ENCODE results near the gene SKAP1. TPM values are rescaled to one million over a fixed set of nuclear protein-coding genes. Genes with fewer than 3 reads are reported as not detected.

SKAP1 gene
- total and polyA plus RNA-seq, 2 of the 13 experiments (the other 11 are each of a cell fraction or from before 2014, with no cell fraction given) = 0.21 TPM; not detected in 1

DNA sequence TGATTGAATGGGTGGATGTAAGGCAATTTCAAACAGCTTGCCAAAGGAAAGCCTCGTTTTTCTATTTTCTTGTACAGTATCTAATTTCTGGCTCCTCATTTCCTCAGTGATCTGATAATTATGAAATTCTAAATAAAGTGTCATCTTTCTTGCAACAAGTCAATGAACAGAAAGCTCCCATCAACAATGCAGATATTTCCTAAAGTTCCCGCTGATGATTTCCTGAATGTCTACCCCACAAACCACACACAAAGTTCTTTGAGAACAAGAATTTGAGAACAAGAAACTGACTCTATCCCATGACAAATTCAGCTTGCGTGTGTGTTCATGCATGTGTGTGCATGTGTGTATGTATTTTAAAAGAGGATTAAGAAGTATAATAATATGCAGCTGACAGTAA is 35.2 kb downstream of the SKAP1 start (continued):
- TF ChIP-seq, protein P1, sequence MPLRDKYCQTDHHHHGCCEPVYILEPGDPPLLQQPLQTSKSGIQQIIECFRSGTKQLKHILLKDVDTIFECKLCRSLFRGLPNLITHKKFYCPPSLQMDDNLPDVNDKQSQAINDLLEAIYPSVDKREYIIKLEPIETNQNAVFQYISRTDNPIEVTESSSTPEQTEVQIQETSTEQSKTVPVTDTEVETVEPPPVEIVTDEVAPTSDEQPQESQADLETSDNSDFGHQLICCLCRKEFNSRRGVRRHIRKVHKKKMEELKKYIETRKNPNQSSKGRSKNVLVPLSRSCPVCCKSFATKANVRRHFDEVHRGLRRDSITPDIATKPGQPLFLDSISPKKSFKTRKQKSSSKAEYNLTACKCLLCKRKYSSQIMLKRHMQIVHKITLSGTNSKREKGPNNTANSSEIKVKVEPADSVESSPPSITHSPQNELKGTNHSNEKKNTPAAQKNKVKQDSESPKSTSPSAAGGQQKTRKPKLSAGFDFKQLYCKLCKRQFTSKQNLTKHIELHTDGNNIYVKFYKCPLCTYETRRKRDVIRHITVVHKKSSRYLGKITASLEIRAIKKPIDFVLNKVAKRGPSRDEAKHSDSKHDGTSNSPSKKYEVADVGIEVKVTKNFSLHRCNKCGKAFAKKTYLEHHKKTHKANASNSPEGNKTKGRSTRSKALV (CRISPR knock-in tag; IDR thresholded peaks at IDR 0.05) = no peak

DNA sequence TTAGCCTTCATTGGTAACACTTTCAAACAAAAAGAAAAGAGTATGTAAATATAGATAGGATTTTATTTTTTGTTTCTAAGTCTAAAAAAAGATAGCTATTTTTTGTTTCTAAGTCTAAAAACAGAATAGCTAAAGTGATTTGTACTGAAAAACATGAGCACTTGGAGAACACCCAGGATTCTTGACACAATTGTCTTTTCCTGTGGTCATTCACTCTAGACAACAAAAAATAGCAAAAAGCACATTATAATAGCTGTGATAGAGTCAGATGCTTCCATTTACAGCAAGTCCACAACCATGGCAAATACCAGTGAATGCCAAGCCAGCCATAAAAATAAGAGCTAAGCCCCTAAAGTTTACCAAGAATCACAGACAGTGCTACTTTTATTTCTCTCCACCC is 36.7 kb downstream of the SKAP1 start:
- no TSS peak for BruUV-seq (replicated peaks)
- H4K20me1 ChIP-seq (ENCODE audit: insufficient read depth, low read length) = no peaks in the 10 kb centered on the region
- H3K4me3 ChIP-seq (replicated peaks in 1 of 3; ENCODE audit: insufficient read depth in 1 of 3, low read depth in 2 of 3, low read length in 3 of 3) = no peak overlapping the region
- H2AFZ ChIP-seq (ENCODE audit: low read length) = no peak overlapping the region
- H3K27me3 ChIP-seq (ENCODE audit: control insufficient read depth in 1 of 2, insufficient read depth in 2 of 2, low read length in 2 of 2) = peaks cover 0 to 17% of the 10 kb centered on the region in 2 experiments; a peak in 2 of 5 replicates
- H3K9me3 ChIP-seq (ENCODE audit: low read length) = no peaks in the 10 kb centered on the region
- H3K4me2 ChIP-seq (ENCODE audit: low read depth, low read length) = no peak overlapping the region
- DNase-seq (ENCODE audit: low spot score) = no peak
- POLR2A ChIA-PET = no interaction called here
- TF ChIP-seq PRPF4 (IDR thresholded peaks at IDR 0.05; ENCODE audit: low read depth, low read length, poor library complexity, severe bottlenecking) (no peak), ZNF530 (CRISPR knock-in tag; IDR thresholded peaks at IDR 0.05; ENCODE audit: low read depth) (no peak), ZNF557 (CRISPR knock-in tag; IDR thresholded peaks at IDR 0.05) (no peak), ETV5 (CRISPR knock-in tag; IDR thresholded peaks at IDR 0.05; ENCODE audit: borderline replicate concordance) (no peak), NCOR1 (IDR thresholded peaks at IDR 0.05; ENCODE audit: borderline replicate concordance, low read length) (no peak), KMT2B (CRISPR knock-in tag; IDR thresholded peaks at IDR 0.05) (no peak)
- TF ChIP-seq, protein P2, sequence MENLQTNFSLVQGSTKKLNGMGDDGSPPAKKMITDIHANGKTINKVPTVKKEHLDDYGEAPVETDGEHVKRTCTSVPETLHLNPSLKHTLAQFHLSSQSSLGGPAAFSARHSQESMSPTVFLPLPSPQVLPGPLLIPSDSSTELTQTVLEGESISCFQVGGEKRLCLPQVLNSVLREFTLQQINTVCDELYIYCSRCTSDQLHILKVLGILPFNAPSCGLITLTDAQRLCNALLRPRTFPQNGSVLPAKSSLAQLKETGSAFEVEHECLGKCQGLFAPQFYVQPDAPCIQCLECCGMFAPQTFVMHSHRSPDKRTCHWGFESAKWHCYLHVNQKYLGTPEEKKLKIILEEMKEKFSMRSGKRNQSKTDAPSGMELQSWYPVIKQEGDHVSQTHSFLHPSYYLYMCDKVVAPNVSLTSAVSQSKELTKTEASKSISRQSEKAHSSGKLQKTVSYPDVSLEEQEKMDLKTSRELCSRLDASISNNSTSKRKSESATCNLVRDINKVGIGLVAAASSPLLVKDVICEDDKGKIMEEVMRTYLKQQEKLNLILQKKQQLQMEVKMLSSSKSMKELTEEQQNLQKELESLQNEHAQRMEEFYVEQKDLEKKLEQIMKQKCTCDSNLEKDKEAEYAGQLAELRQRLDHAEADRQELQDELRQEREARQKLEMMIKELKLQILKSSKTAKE (CRISPR knock-in tag; IDR thresholded peaks at IDR 0.05; ENCODE audit: borderline replicate concordance) = no peak
- TF ChIP-seq, protein P3, sequence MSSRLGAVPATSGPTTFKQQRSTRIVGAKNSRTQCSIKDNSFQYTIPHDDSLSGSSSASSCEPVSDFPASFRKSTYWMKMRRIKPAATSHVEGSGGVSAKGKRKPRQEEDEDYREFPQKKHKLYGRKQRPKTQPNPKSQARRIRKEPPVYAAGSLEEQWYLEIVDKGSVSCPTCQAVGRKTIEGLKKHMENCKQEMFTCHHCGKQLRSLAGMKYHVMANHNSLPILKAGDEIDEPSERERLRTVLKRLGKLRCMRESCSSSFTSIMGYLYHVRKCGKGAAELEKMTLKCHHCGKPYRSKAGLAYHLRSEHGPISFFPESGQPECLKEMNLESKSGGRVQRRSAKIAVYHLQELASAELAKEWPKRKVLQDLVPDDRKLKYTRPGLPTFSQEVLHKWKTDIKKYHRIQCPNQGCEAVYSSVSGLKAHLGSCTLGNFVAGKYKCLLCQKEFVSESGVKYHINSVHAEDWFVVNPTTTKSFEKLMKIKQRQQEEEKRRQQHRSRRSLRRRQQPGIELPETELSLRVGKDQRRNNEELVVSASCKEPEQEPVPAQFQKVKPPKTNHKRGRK (CRISPR knock-in tag; IDR thresholded peaks at IDR 0.05) = no peak
- H3K9ac ChIP-seq (ENCODE audit: insufficient read depth, low read depth, low read length) = no peak overlapping the region
- in situ Hi-C loops (cut with HindIII; ENCODE audit: extremely low pct_ligation_motif_present, low pct_unique_long_range_greater_than_20kb) (no loop called here), intact Hi-C loops (cut with micrococcal nuclease; ENCODE audit: unreplicated experiment) (no loop called here)
- no peak for ATAC-seq
- no peaks in the 10 kb centered on the region for H3K79me2 ChIP-seq (ENCODE audit: insufficient read depth, low read length)
- no peaks in the 10 kb centered on the region for H3K4me1 ChIP-seq (ENCODE audit: insufficient read depth, low read length)
- no peak overlapping the region for H3K27ac ChIP-seq (ENCODE audit: extremely low read length, insufficient read depth, low read length)
- no peak for FAIRE-seq
- no peaks in the 10 kb centered on the region for H3K36me3 ChIP-seq (replicated peaks in 1 of 2; ENCODE audit: control insufficient read depth in 1 of 2, insufficient read depth in 2 of 2, low read length in 2 of 2)
- CTCF ChIA-PET (ENCODE audit: low intra/inter-chr PET ratio, low total read pairs) = no interaction called here

Data from HepG2 (cell line).